GM18511 (cell line): ENCODE results near the gene EDEM3.
"Not testable (repeated sequence)": the region's sequence is repeated elsewhere in the genome, so short reads cannot be mapped to it uniquely, and the experiment has no call there.

ENCODE experiments used
- ATAC-seq: cut with Tn5 transposase; IDR thresholded peaks from one replicate; pipeline ENCODE4 v1.9.1; 2021; ENCODE audit warnings: mild to moderate bottlenecking, moderate library complexity; ENCODE audit not compliant: unreplicated experiment

The EDEM3 gene

GRCh38 chr1:184739796-184740195, 14.9 kb downstream of the EDEM3 start:
- ATAC-seq, result no peak

- ATAC-seq, result no peak
These were observed 15.6 kb downstream of the EDEM3 start for GRCh38 chr1:184739070-184739469.

- ATAC-seq, result peak; percentile 80
These were observed 19.7 kb downstream of the EDEM3 start for GRCh38 chr1:184734980-184735379.

- no peak for ATAC-seq
These were observed 29.8 kb downstream of the EDEM3 start for GRCh38 chr1:184724843-184725242.

GRCh38 chr1:184716158-184716557, 38.5 kb downstream of the EDEM3 start:
- no peak for ATAC-seq

- no peak for ATAC-seq
These were observed 45.2 kb downstream of the EDEM3 start for GRCh38 chr1:184709418-184709817.

- no peak for ATAC-seq
These were observed 46.5 kb downstream of the EDEM3 start for GRCh38 chr1:184708084-184708676.

GRCh38 chr1:184705271-184705670, 49.4 kb downstream of the EDEM3 start:
- ATAC-seq, result no peak

- ATAC-seq, result no peak
These were observed 52.8 kb downstream of the EDEM3 start for GRCh38 chr1:184701816-184702215.

- ATAC-seq, result no peak
These were observed 55.7 kb downstream of the EDEM3 start for GRCh38 chr1:184698969-184699368.

- no peak for ATAC-seq
These were observed 56.6 kb downstream of the EDEM3 start for GRCh38 chr1:184698016-184698415.

GRCh38 chr1:184696403-184696802, 58.3 kb downstream of the EDEM3 start:
- no peak for ATAC-seq

- ATAC-seq, result no peak
These were observed 59.6 kb downstream of the EDEM3 start for GRCh38 chr1:184695023-184695422.

GRCh38 chr1:184693011-184693410, 61.6 kb downstream of the EDEM3 start:
- ATAC-seq, result no peak

- no peak for ATAC-seq
These were observed 62.8 kb downstream of the EDEM3 start for GRCh38 chr1:184691719-184692324.

- ATAC-seq, result no peak
These were observed 68.1 kb downstream of the EDEM3 start for GRCh38 chr1:184686540-184686939.

- peak; percentile 50 for ATAC-seq
These were observed 69.5 kb downstream of the EDEM3 start for GRCh38 chr1:184685116-184685515.

- no peak for ATAC-seq
These were observed 70.2 kb downstream of the EDEM3 start for GRCh38 chr1:184684285-184685074.

GRCh38 chr1:184682956-184683355, 71.7 kb downstream of the EDEM3 start:
- ATAC-seq, result no peak

- ATAC-seq, result not testable (repeated sequence)
These were observed 73.9 kb downstream of the EDEM3 start for GRCh38 chr1:184680611-184681225.

- not testable (repeated sequence) for ATAC-seq
These were observed 75.2 kb downstream of the EDEM3 start for GRCh38 chr1:184679472-184679871.

GRCh38 chr1:184677344-184677743, 77.3 kb downstream of the EDEM3 start:
- ATAC-seq, result no peak
